ENCODE results near the gene MLST8.
"Not testable (repeated sequence)": the region's sequence is repeated elsewhere in the genome, so short reads cannot be mapped to it uniquely, and the experiment has no call there.

Gene MLST8

DNA sequence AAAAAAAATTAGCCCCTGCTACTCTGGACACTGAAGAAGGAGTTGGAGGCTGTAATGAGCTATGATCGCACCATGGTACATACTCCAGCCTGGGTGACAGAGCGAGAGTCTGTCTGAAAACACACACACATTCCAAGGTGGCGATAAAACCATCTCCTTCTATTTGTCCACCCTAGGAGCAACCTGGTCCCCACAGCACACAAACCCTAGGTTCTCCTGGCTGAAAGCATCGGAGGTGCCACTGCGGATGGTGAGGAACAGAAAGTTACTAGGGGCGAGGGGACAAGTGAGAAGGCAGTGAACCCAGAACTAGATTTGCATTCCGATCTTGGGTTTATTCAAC is 47.5 kb downstream of the MLST8 start:
- no peak for DNase-seq

DNA sequence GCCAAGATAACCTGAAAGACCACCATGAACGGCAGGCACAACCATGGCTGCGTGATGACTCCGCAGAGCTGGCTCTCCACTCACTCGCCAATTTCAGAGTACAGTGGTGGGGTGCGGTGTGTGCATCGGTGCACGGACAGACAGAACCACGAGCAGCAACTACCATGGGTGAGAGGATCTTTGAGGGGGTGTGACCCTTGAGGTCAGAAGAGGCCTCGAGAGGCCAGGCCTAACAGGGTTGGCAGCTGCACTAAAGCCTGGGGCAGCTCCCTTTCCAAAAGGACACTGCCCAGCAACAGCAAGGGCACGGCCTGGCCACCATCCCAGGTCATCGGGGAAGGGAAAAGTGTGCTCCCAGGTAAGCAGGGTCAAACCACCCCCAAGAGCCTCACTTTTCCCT is 48.0 kb downstream of the MLST8 start:
- no peak for DNase-seq

DNA sequence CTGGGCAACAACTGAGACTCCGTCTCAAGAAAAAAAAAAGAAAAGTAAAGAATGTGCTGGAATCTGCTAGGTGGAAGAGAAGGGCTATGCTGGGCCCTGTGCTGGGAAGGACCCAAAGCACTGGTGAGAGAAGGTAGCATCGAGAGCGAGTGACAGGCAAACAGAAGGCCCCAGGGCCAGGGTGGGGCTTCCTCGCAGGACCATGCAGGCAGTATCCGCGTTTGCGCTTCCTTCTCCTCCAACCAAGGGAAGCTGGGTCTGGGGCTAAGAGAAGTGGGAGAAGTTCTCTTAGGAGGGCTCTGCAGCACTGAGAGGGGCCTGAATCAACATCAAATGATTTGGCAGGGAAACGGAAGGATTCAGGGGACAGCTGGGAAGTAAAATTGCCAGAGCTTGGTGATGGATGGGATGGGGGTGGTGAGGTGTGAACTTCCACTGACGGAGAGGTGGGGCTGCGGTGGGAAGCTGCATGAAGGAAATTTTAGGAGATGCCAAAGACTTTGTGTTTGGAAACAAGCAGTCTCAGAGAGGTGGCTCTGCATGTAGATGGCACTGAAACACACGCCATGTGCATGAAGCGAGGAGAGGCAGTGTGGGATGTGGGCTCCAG is 51.4 kb downstream of the MLST8 start:
- no peak for DNase-seq

DNA sequence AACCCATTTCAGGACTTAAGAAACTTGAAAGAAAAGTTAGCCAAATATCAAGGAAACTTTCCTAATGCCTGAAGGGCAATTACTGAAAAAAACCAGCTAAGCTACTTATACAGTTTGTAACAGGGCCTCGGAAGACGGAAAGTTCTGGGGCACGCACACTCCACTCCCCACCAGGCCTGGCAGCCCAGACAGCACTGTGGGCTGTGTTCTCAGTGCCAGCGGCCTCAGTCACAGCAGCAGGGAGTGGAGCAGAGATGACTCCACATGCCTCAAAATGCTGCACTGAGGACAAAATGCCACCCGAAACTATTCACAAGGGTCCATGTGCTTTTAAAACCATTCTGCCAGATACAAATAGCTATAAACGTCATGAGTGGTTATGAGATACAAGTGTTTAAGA is 52.5 kb downstream of the MLST8 start:
- no peak for DNase-seq

DNA sequence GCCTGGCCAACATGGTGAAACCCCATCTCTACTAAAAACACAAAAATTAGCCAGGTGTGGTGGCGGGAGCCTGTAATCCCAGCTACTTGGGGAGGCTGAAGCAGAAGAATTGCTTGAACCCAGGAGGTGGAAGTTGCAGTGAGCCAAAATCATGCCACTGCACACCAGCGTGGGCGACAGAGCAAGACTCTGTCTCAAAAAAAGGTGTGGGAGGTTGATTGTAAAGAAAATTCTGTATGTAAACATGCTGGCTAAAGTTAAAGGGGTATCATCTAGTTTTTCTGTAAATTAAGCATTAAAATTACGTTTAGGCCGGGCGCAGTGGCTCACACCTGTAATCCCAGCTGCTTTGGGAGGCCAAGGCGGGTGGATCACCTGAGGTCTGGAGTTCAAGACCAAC is 53.3 kb downstream of the MLST8 start:
- not testable (repeated sequence) for DNase-seq

Data from NCI-H2029 treated with DMSO at 0.1 percent for 48 hours (cell line).